ENCODE data around the gene NACA.

The NACA gene

GRCh38 chr12:56723889-56724700 lies 1.0 kb downstream of the NACA start (continued):
- TF ChIP-seq ZBTB6 (tag by site-specific recombination; IDR thresholded peaks at IDR 0.05): no peak
- TF ChIP-seq ZBTB1 (tag by site-specific recombination; IDR thresholded peaks at IDR 0.05): no peak
- TF ChIP-seq ZNF335 (tag by site-specific recombination; conservative IDR thresholded peaks at IDR 0.05): no peak
- no peak for TF ChIP-seq REPIN1 (tag by site-specific recombination; IDR thresholded peaks at IDR 0.05; ENCODE audit: low read depth)
- no peak for TF ChIP-seq YY2 (tag by site-specific recombination; IDR thresholded peaks at IDR 0.05)
- TF ChIP-seq PRDM10 (tag by site-specific recombination; IDR thresholded peaks at IDR 0.05): no peak
- TF ChIP-seq ZNF391 (tag by site-specific recombination; IDR thresholded peaks at IDR 0.05; ENCODE audit: borderline replicate concordance, low read depth): no peak
- peak; percentile 86 for TF ChIP-seq ZBTB11 (tag by site-specific recombination; conservative IDR thresholded peaks at IDR 0.05; ENCODE audit: low read depth)
- TF ChIP-seq ZNF660 (tag by site-specific recombination; IDR thresholded peaks at IDR 0.05): peak; percentile 35; the same call in 1 of the 2 replicates
- TF ChIP-seq ZNF692 (tag by site-specific recombination; IDR thresholded peaks at IDR 0.05): peak; percentile 76
- TF ChIP-seq ZNF514 (tag by site-specific recombination; IDR thresholded peaks at IDR 0.05): no peak

GRCh38 chr12:56723352-56723751 lies 1.7 kb downstream of the NACA start:
- peak overlapping the region; percentile 99; the same call in 1 of the 2 replicates for H3K27ac ChIP-seq (ENCODE audit: extremely low read depth, low read depth, low read length)
- peaks cover 20 to 73% of the 10 kb centered on the region in 2 experiments; a peak in 2 of 3 replicates for H3K36me3 ChIP-seq (ENCODE audit: control insufficient read depth in 2 of 2, insufficient read depth in 1 of 2, low read length in 2 of 2)
- TF ChIP-seq SCRT1 (tag by site-specific recombination; IDR thresholded peaks at IDR 0.05; ENCODE audit: borderline replicate concordance) (0 out of 2 replicates have a peak, but pooled peaks have one; percentile 46), ZBTB21 (tag by site-specific recombination; IDR thresholded peaks at IDR 0.05) (no peak), SCRT2 (tag by site-specific recombination; IDR thresholded peaks at IDR 0.05) (peak; percentile 86)
- CTCF ChIA-PET: interaction anchor here (0.6 to 2.0 kb wide), 4 partner anchors 23 to 87 kb away, joined by 3 to 8 read pairs (median 3); no protein-coding TSS in a partner anchor
- H3K4me3 ChIP-seq (ENCODE audit: low read depth, low read length): peak overlapping the region; percentile 73
- H3K4me1 ChIP-seq (ENCODE audit: control insufficient read depth, insufficient read depth, low read length): peaks cover 10% of the 10 kb centered on the region; the same call in 1 of the 2 replicates
- no peaks in the 10 kb centered on the region for H3K9me3 ChIP-seq (ENCODE audit: control insufficient read depth, insufficient read depth, low read depth, low read length)
- POLR2A ChIA-PET: interaction anchor here (1.3 to 5.1 kb wide), 3 partner anchors 35 to 87 kb away, joined by 3 to 63 read pairs (median 6); partner anchors contain the start of gene PTGES3

Data from HEK293 (cell line).